Lung microvascular endothelial cell (primary cell): ENCODE results near the gene OR5H14. TPM values are rescaled to one million over a fixed set of nuclear protein-coding genes. Genes with fewer than 3 reads are reported as not detected.
"Not testable (repeated sequence)": the region's sequence is repeated elsewhere in the genome, so short reads cannot be mapped to it uniquely, and the experiment has no call there.

Experiments used
- DNase-seq, 2 donors: peaks; one replicate each; pipeline versions ENCODE4 v3.0.0 to v3.0.0-alpha.2; 2010; ENCODE audit warnings: low read depth in 2 of 2
- total RNA-seq: library from RNA; depleted of rRNA; stranded (reverse); fragments of >200 nt; gene quantifications from 2 replicates; pipeline ENCODE4 v1.2.1, GENCODE V29; 2014

Gene OR5H14
- not detected in 2 replicates for total RNA-seq

DNA sequence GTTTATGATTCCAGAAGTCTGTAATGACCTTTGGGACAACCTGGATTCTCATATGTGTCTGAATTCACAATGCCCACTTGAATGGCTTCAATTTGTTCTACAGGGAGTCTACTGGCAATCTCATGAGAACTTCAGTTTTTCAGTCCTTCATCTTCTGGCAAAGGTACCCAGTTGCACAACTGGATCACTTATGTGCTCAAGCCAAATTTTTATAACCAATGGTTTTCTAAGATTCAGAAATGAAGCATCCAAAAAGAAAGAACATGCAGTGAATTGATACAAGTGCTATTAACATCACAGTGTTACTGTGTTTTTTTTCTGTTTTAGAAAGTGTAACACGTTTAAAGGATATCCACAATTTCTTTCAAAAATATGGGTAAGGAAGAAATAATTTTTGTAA, at the start of gene OR5H14:
TSS of gene OR5H14 (plus strand) at position 301 of the 400 bp plus-strand sequence. CDS start 1,907 bp downstream, outside the sequence.
- DNase-seq: no peak

DNA sequence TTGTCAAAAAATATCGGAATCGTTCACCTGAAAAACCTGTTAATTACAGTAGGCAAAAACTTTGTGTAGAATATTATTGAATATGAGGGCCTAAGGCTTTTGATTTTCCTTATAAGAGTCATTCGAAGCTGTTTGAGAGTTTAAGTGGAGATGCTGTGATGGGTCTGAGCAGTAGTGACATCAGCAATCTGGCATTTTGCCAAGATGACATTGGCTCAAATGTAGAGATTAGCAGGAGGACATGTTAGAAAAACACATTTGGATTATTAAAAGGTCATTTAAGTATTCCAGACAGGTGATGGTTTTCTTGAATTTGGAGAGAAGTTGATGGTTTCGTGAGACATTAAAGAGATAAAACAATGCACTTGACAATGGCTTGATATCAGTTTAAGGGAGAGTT, 47.4 kb upstream of the OR5H14 start:
- DNase-seq: peak in 1 of 2 donors; percentile 1

DNA sequence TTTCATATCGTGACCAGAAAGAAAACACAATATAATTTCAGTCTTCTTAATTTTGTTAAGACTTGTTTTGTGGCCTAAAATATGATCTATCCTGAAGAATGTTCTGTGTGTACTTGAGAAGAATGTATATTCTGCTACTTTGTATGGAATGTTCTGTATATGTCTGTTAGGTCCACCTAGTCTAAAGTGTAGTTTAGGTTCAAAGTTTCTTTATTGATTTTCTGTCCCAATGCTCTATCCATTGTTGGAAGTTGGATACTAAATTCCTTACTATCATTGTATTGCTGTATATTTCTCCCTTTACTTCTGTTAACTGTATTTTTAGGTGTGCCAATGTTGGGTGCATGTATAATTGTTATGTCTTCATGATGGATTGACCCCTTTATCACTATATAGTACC, 39.1 kb upstream of the OR5H14 start:
- DNase-seq: no peak

DNA sequence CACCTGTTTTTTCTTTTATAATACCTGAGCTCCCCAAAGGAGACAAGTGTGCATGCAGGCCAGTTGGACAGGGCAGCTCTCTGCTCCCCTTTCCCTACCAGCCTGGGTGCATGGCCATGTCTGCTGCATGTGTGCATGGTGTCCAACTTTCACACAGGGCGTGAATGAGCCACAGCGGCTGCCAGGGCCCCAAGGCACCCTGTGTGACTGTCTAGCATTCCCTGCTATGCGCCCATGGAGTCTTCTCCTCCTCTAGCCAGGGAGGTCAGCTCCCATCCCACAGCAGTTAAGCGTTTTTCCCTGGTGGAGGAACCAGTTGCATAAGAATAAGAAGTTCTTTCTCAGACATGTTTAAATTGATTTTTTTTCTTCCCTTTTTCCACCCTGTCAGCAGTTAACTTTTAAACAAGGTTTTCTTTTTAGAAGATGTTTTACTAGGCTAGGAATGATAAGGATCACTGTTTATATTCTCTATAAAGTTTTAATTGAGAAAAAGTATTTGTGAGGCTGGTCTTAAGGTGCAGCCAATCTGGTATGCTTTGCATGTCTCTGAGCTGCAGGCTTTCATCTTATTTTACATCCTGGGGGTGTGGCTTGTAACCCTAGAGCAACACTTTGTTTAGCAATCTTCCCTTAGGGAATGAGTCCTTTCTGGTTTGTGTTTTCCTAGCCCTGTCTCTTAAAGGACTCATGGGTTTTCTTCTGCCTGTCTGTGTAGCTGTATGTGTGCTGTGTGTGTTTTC, 37.3 kb upstream of the OR5H14 start:
- DNase-seq: no peak

DNA sequence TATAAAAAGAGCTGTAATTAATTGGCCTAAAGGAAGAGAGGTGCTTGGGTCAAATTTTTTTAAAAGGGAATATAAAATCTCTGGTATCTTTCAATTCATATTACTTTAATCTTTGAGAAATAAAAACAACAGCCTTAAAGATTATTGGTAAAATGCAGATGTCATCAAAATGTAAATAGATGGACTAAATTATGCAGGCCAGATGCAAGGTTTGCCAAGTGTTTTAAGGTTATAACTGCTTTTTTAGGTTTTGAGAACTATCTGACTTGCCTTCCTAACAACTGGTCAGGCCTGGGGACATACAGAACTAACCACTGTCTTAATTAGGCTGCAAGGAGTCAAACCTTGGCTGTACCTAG, 36.8 kb upstream of the OR5H14 start:
- DNase-seq: no peak

DNA sequence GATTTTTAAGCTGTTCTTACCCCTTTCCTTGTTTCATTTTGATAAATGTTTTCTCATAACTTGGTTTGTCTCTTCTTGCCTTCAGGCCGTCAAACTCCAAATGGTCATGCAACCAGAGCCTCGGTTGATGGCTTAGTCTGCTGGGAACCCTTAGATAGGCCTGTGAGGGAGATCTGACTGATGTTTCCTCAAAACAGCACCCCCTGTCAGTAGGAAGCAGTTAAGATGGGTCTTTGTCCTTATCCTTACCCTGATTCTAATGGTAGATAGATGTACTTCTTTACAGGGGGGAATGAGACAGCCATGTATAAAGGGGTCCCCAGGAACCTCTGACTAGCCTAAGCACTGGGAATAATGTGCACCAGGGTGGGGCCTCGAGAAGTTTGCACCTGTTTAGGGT, 33.0 kb upstream of the OR5H14 start:
- DNase-seq: no peak

DNA sequence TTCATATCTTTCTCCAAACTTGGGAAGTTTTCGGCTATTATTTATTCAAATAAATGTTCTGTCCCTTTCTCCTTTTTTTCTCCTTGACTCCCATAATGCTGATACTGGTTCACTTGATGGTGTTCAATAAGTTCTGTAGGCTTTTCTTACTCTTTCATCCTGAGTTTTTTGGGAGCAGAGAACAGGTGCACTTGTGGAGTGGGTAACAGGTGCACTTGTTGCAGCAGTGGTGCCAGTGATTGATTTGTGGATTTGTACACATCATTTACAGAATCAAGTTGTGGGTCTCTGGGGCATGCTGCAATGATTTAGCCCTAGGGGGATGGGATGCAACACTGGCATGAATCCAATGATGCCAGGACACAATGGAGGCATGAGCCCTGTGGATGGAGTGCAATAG, 31.6 kb upstream of the OR5H14 start:
- no peak for DNase-seq

DNA sequence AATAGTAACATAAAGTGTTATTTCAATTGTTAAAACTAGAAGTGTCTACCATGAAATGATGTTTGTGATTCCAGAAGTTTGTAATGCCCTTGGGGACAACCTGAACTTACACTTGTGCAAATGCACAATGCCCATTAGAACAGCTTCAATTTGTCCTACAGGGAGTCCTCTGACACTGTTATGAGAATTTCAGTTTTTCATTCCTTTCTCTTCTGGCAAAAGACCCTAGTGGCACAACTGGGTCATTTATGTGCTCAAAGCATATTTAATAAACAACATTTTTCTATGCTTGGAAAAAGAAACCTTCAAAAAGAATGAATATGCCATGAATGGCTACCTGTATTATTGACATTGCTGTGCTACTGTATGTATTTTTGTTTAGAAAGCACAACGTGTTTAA, 16.9 kb upstream of the OR5H14 start, which contains the start of gene OR5H1:
TSS of gene OR5H1 (plus strand) at position 301 of the 400 bp plus-strand sequence. CDS start 1,977 bp downstream, outside the sequence.
- no peak for DNase-seq

DNA sequence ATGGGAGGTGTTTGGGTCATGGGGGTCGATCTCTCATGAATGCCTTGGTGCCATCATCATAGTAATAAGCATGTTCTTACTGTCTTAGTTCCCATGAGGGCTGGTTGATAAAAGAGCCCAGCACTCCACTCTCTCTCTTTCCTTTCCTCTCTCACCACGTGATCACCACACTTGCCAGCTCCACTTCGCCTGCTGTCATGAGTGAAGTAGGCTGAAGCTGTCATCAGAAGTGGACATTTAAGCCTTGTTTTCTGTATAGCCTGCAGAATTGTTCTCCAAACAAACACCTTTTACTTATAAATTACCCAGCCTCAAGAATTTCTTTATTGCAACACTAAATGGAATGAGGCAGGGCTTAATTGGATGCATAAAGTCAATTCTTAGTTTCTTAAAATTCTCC, 10.6 kb upstream of the OR5H14 start:
- no peak for DNase-seq

DNA sequence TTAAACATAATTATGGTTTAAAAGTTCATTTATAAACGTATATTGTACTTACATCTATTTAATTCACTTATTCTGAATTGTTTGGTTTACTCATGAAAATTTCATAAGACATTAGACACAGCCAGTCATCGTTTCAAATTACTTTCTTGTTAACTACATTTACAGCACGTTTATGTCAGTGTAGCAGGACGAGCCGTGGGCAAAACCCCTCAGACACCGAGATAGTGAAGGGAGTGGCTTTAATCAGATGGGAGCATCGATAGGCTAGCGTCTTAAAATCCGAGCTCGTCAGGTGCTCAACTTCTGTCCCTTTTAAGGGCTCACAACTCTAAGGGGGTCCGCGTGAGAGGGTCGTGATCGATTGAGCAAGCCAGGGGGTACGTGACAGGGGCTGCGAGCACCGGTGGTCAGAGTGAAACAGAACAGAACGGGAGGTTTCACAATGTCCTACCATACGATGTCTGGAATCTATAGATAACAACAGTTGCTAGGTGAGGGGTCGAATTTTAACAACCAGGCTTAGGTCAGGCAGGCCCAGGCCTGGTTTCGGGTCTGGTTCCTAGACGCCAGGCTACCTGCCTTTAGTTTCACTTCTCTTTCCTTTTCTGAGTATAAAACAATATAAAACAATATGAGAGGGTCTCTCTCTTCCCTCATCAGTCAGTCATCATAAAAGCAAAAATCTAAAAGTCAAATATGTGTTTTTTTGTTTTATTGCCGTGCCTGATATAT, 9.3 kb upstream of the OR5H14 start:
- not testable (repeated sequence) for DNase-seq

DNA sequence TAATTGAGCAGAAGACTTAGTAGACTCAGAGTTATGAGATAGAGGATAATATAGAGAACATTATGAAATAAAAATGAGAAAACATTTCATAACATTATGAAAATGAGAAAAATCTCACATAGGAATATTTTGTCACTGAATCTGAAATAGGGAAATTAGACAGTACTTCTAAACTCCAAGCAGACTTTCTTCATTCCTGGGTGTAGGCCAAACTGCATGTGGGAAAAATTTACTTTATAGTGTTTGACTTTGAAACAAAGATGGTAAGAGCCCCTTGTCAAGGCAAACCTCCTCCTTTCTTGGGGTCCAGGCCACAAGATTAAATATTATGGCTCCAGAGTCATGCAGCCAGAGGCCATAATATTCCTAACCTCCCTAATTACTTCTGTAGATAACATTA, 6.7 kb upstream of the OR5H14 start:
- no peak for DNase-seq

DNA sequence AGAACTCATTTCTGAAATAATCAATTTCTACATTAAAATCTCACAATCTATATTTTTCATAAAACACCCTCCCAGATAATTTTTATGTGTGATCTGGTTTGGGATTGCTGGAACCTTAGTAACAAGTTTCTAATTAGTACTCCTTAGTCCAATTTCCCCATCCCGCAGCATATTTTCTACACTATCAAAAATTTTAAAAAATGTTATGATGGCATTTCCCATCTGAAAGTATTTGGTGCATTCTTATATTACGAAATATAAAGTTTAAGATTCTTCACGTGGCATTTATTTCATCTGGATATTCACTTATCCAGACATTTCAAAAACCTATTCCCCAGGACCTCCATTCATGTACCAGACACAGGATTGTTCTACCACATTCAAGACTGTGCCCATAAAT, 1.5 kb downstream of the OR5H14 start:
- DNase-seq: no peak

DNA sequence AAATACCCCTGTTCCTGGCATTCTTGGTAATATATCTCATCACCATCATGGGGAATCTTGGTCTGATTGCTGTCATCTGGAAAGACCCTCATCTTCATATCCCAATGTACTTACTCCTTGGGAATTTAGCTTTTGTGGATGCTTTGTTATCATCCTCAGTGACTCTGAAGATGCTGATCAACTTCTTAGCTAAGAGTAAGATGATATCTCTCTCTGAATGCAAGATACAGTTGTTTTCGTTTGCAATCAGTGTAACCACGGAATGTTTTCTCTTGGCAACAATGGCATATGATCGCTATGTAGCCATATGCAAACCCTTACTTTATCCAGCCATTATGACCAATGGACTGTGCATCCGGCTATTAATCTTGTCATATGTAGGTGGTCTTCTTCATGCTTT, 2.2 kb downstream of the OR5H14 start:
- not testable (repeated sequence) for DNase-seq

DNA sequence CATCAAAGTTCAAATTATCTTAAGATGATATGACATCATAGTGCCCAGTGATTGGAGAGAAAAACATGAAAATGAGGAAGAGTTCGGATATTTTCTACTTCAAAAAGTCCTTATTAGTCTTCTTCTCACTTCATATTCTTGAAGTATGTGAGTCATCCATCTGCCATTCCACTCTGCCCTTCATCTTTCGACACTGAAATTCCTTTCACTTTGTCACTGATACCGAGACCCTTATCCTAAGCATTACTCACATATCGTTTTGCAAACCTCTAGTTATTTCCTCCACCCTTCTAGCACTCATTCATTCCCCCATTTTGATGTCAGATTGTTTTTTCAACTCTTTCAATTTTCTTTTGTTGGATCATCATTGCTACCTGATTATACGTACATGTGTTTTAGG, 4.0 kb downstream of the OR5H14 start:
- DNase-seq: no peak

DNA sequence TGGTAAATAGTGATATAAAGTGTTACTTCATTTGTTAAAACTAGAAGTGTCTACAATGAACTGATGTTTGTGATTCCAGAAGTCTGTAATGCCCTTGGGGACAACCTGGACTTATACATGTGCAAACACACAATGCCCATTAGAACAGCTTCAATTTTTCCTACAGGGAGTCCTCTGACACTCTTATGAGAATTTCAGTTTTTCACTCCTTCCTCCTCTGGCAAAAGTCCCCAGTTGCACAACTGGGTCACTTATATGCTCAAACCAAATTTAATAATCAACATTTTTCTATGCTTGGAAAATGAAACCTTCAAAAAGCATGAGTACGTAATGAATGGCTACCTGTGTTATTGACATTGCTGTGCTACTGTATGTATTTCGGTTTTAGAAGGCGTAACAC, 19.1 kb downstream of the OR5H14 start, which contains the start of gene OR5H15:
TSS of gene OR5H15 (plus strand) at position 301 of the 400 bp plus-strand sequence. CDS start 2,004 bp downstream, outside the sequence.
- DNase-seq: no peak

DNA sequence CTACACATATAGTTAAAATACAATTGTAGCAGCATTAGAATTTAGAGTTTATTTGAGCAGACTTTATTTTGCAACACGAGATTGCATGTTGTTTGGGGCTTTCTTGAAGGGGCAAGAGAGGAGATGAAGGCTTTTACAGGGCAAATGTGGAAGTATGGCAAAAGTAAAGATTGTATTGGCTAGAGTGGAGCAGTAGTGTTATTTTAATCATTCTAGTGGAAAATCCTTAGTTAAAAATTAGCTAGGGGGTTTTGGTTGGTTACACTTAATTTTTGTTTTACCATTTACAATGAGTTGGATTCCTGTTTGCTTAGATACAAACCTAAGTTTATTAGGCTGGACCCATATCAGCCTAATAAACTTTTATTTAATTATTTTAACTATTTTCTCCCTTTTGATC, 23.8 kb downstream of the OR5H14 start:
- no peak for DNase-seq

DNA sequence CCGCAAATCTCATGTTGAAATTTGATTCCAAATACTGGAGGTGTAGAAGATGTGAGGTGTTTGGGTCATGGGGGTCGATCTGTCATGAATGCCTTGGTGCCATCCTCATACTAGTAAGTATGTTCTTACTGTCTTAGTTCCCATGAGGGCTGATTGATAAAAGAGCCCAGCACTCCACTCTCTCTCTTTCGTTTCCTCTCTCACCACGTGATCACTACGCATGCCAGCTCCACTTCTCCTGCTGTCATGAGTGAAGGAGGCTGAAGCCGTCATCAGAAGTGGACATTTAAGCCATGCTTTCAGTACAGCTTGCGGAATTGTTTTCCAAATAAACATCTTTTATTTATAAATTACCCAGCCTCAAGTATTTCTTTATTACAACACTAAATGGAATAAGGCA, 25.3 kb downstream of the OR5H14 start:
- DNase-seq: no peak

DNA sequence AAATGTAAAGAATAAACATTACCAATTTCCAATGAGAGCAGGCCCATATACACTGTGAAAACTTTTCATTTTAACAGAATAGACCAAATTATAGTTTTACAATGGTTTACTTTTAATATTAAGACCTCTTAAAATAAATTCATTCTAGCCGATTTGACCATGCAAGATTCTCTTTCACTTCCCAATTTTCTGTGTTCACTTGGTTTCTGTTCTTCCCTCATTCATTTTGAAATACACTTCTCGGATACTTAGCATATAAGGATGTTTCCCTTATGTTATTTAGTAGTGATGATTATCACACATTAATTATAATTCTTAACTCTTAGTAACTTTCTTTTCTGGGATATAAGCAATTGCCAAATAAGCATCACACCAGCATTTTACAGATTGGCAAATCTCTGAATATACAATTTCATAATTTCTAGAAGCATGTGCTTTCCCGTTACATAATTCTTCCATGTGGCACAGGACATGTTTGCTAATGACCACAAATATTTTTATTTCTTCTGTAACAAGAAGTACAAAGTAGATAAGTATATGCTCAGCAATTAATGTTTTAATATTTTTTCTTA, 33.1 kb downstream of the OR5H14 start:
- DNase-seq: no peak

DNA sequence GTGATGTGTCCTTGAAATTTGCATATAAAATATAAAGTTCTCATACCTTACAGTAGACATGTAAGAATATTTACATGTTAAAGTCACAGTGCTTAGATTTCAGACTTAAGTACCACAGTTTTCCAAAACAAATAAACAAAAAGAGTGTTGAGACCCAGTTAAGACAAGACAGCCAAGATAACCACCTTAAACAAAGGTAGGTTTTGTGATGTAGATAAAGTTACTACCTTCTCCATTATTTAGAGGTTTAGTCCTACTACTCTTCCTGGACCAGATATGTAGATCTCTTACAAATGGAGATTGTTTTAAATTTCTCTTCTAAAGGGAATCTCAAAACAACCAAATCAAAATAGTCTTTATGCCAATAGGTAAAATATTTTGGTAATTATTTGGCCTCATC, 34.9 kb downstream of the OR5H14 start:
- no peak for DNase-seq

DNA sequence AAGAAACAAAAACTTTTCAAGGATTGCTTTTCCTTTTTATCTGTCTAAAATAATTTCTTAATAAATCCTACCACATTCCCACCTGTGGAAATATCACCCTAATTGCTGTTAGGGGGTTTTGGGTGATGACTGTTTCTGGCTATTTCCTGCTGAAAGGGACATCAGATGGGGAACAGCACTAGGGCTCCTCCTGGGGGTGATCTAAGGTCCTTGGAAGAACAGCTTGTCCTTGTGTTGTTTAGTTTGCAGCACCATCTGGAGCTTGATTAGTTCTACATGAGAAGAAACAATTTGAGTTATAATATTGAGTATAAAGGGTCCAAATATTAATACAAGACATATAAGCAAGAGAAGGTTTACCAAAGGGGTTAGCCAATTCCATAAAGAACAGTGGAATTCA, 37.9 kb downstream of the OR5H14 start:
- DNase-seq: no peak

DNA sequence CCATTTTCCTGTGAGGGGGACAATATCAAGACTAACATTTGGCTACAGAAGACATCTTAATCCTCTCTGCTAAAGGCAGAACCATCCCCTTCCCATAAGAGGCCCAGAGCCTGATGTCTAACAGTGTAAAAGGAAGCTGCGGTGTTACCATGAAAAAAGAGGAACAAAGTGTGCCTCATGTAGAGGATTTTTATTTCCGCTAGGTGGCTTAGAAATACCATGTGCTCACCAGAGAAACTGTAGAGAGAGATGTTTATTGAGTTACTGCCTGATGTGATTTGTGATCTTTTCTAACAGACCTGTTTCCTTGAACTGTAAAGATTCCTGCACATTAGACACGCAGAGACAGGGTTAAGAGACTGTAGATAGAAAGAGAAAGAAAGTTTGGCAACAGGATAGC, 41.3 kb downstream of the OR5H14 start:
- DNase-seq: no peak

DNA sequence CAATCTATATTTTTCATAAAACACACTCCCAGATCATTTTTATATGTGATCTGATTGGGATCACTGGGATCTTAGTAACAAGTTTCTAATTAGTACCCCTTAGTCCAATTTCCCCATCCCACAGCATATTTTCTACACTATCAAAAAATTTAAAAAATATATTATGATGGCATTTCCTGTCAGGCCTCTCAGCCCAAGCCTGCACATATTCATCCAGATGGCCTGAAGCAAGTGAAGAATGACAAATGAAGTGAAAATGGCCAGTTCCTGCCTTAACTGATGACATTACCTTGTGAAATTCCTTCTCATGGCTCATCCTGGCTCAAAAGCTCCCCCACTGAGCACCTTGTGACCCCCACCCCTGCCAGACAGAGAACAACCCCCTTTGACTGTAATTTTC, 43.6 kb downstream of the OR5H14 start:
- DNase-seq: not testable (repeated sequence)

DNA sequence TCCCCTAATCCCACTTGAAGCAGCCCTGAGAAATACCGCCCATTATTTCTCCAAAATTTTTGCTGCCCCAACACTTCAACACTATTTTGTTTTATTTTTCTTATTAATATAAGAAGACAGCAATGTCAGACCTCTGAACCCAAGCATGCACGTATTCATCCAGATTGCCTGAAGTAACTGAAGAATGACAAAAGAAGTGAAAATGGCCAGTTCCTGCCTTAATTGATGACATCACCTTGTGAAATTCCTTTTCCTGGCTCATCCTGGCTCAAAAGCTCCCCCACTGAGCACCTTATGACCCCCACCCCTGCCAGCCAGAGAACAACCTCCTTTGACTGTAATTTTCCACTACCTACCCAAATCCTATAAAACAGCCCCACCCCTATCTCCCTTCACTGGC, 49.0 kb downstream of the OR5H14 start:
- DNase-seq: not testable (repeated sequence)
